ENCODE measurements around the gene KCNJ16.

The KCNJ16 gene

DNA sequence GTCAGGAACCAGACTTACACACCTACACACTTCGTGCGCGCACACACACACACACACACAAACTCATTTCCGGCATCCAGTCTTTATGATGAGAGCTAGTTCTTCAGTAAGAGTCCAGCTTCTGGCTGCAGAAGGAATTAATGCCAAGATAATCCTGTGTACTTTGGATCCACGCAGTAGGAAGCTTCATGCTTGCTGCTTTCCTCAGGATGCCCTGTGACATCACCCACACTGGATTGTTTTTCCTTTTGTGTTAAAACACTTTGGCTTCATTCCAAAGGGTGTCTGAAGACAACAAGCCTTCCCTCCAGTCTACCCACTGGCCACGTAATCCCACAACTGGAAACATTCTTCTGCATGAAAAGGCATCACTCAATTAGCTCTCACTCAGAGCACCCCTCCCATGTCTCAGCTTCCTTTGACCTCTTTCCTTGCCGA lies 35.4 kb downstream of the KCNJ16 start:
- TF ChIP-seq, protein P1, sequence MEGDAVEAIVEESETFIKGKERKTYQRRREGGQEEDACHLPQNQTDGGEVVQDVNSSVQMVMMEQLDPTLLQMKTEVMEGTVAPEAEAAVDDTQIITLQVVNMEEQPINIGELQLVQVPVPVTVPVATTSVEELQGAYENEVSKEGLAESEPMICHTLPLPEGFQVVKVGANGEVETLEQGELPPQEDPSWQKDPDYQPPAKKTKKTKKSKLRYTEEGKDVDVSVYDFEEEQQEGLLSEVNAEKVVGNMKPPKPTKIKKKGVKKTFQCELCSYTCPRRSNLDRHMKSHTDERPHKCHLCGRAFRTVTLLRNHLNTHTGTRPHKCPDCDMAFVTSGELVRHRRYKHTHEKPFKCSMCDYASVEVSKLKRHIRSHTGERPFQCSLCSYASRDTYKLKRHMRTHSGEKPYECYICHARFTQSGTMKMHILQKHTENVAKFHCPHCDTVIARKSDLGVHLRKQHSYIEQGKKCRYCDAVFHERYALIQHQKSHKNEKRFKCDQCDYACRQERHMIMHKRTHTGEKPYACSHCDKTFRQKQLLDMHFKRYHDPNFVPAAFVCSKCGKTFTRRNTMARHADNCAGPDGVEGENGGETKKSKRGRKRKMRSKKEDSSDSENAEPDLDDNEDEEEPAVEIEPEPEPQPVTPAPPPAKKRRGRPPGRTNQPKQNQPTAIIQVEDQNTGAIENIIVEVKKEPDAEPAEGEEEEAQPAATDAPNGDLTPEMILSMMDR (IDR thresholded peaks at IDR 0.05; ENCODE audit: low read depth, low read length), result no peak
- Histone ChIP-seq H3K9me3 (no peaks in the 10 kb centered on the region), H3K36me3 (no peaks in the 10 kb centered on the region), H3K4me3 (ENCODE audit: low read depth, low read length) (no peak overlapping the region), H3K4me1 (no peaks in the 10 kb centered on the region), H3K27me3 (no peaks in the 10 kb centered on the region)
- DNase-seq, result no peak

DNA sequence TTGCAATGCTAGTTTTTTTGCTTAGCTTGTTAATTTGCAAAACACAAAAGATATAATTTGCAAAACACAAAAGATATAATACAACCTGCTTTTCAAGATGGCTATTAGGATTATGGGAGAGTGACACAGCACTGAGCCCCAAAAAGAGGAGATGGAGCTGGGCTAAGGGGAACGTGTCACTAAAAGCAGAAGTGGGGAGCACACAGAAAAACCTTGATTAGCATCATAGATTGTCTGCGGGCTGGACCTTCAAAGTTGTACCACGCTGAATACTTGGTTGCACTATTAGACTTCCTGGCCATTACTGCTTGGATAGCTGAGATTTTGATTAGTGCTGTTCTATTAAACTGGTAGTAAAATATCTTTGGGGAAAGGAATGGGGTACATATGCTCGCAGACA lies 36.2 kb downstream of the KCNJ16 start:
- Histone ChIP-seq H3K36me3 (no peaks in the 10 kb centered on the region), H3K27me3 (no peaks in the 10 kb centered on the region), H3K9me3 (no peaks in the 10 kb centered on the region), H3K4me1 (no peaks in the 10 kb centered on the region), H3K4me3 (ENCODE audit: low read depth, low read length) (no peak overlapping the region)
- TF ChIP-seq, protein P1 (IDR thresholded peaks at IDR 0.05; ENCODE audit: low read depth, low read length), result no peak
- no peak for DNase-seq

DNA sequence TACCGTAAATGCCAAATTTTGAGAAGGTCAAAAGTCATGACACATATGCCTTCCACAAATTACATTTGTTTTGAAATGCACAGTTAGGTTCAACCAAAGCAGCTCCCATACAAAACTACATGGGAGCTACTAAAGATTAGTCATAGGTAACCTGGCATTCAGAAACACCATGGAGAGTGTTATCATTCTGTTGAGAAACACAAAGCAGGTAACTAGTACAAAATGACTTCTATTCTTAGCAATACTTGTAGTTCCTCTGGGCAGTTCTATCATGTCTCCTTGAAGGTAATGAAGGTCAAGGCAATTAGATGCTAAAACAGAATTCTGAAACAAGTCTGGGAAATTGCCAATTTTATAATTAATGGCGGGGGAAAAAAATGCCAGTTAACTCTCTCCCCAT lies 39.4 kb downstream of the KCNJ16 start:
- Histone ChIP-seq H3K4me3 (ENCODE audit: low read depth, low read length) (no peak overlapping the region), H3K4me1 (no peaks in the 10 kb centered on the region), H3K9me3 (no peaks in the 10 kb centered on the region), H3K36me3 (no peaks in the 10 kb centered on the region), H3K27me3 (no peaks in the 10 kb centered on the region)
- TF ChIP-seq, protein P1 (IDR thresholded peaks at IDR 0.05; ENCODE audit: low read depth, low read length), result no peak
- DNase-seq, result no peak

DNA sequence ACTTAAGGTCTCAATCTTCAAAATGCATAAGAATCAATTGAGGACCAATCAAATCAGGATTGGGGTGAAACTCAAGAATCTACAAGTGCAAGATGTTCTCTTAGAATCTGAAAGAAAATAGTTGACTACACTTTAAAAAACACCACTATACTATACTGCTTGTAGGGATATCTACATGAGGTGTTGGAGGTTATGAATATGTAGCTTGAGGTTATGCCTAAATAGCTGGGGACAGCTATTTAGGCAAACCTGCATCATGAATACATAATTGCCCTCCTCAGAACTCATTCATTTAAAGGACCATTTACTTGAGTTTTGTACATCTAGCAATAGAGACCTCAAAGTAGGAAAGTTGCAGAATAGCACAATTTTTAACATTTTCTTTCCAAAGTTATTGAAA lies 40.1 kb downstream of the KCNJ16 start:
- no peaks in the 10 kb centered on the region for H3K4me1 ChIP-seq
- H3K9me3 ChIP-seq, result no peaks in the 10 kb centered on the region
- no peak for DNase-seq
- TF ChIP-seq, protein P1 (IDR thresholded peaks at IDR 0.05; ENCODE audit: low read depth, low read length), result no peak
- H3K27me3 ChIP-seq, result no peaks in the 10 kb centered on the region
- H3K4me3 ChIP-seq (ENCODE audit: low read depth, low read length), result no peak overlapping the region
- no peaks in the 10 kb centered on the region for H3K36me3 ChIP-seq

DNA sequence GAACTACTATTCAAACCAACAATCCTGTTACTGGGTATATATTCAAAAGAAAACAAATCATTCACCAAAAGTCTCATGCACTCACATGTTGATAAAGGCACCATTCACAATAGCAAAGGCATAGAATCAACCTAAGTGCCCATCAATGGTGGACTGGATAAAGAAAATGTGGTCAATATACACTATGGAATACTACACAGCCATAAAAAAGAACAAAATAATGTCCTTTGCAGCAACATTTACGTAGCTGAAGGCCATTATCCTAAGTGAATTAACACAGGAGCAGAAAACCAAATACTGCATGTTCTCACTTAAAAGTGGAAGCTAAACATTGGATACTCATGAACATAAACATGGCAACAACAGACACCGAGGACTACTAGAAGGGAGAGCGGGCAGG lies 41.9 kb downstream of the KCNJ16 start:
- Histone ChIP-seq H3K4me1 (no peaks in the 10 kb centered on the region), H3K27me3 (no peaks in the 10 kb centered on the region), H3K4me3 (ENCODE audit: low read depth, low read length) (no peak overlapping the region), H3K36me3 (no peaks in the 10 kb centered on the region), H3K9me3 (no peaks in the 10 kb centered on the region)
- DNase-seq, result no peak
- TF ChIP-seq, protein P1 (IDR thresholded peaks at IDR 0.05; ENCODE audit: low read depth, low read length), result no peak

DNA sequence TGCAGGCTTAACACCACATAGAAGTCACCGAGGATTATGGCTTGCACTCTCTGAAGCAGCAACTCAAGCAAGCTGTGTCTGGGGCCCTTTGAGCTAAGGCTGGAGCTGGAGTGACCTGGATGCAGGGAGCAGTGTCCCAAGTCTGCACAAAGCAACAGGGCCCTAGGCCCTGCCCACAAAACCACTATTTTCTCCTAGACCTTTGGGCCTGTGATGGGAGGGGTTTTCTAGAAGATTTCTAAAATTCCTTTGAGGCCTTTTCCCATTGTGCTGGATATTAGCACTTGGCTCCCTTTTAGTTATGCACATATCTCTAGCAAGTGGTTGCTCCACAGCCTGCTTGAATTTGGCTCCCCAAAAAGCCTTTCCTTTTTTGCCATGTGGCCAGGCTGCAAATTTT lies 44.5 kb downstream of the KCNJ16 start:
- H3K9me3 ChIP-seq, result no peaks in the 10 kb centered on the region
- H3K4me3 ChIP-seq (ENCODE audit: low read depth, low read length), result no peak overlapping the region
- no peaks in the 10 kb centered on the region for H3K4me1 ChIP-seq
- no peaks in the 10 kb centered on the region for H3K27me3 ChIP-seq
- no peak for DNase-seq
- TF ChIP-seq, protein P1 (IDR thresholded peaks at IDR 0.05; ENCODE audit: low read depth, low read length), result no peak
- no peaks in the 10 kb centered on the region for H3K36me3 ChIP-seq

All from BE2C (cell line).